Vagina (tissue), 2 donors: ENCODE data around the gene MUS81.
"Not testable (repeated sequence)": the region's sequence is repeated elsewhere in the genome, so short reads cannot be mapped to it uniquely, and the experiment has no call there.

Source experiments
- CTCF ChIP-seq, 3 experiments: fragments of 450-650 bp in 2 of 3; fragments of 200-600 bp in 1 of 3; sonication (generic) in 1 of 3; IDR thresholded peaks; one replicate each; pipeline ENCODE4 v1.5.1; 2017 to 2019; ENCODE audit warnings: antibody characterized with exemption in 3 of 3, mild to moderate bottlenecking in 2 of 3, moderate library complexity in 2 of 3
- POLR2A ChIP-seq, 2 donors: fragments of 450-650 bp; IDR thresholded peaks; one replicate each; pipeline ENCODE4 v1.6.1; 2017; ENCODE audit warnings: antibody characterized with exemption in 2 of 2, mild to moderate bottlenecking in 2 of 2, moderate library complexity in 2 of 2

DNA sequence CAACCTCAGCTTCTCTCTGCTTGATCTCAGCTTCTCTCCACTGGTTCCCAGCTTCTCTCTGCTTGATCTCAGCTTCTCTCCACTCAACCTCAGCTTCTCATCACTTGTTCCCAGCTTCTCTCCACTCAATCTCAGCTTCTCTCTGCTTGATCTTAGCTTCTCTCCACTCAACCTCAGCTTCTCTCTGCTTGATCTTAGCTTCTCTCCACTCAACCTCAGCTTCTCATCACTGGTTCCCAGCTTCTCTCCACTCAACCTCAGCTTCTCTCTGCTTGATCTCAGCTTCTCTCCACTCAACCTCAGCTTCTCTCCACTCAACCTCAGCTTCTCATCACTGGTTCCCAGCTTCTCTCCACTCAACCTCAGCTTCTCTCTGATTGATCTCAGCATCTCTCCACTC, 28.0 kb upstream of the MUS81 start:
- TF ChIP-seq CTCF, POLR2A (IDR thresholded peaks at IDR 0.05): not testable (repeated sequence)
